Measurements from ENCODE around the gene ANO3. TPM values are rescaled to one million over a fixed set of nuclear protein-coding genes. Genes with fewer than 3 reads are reported as not detected.

Gene ANO3
- total and polyA plus RNA-seq, 2 experiments from 2014 or later, result not detected

GRCh38 chr11:26353010-26353409 lies 21.1 kb downstream of the ANO3 start (continued):
- TF ChIP-seq, protein P1, sequence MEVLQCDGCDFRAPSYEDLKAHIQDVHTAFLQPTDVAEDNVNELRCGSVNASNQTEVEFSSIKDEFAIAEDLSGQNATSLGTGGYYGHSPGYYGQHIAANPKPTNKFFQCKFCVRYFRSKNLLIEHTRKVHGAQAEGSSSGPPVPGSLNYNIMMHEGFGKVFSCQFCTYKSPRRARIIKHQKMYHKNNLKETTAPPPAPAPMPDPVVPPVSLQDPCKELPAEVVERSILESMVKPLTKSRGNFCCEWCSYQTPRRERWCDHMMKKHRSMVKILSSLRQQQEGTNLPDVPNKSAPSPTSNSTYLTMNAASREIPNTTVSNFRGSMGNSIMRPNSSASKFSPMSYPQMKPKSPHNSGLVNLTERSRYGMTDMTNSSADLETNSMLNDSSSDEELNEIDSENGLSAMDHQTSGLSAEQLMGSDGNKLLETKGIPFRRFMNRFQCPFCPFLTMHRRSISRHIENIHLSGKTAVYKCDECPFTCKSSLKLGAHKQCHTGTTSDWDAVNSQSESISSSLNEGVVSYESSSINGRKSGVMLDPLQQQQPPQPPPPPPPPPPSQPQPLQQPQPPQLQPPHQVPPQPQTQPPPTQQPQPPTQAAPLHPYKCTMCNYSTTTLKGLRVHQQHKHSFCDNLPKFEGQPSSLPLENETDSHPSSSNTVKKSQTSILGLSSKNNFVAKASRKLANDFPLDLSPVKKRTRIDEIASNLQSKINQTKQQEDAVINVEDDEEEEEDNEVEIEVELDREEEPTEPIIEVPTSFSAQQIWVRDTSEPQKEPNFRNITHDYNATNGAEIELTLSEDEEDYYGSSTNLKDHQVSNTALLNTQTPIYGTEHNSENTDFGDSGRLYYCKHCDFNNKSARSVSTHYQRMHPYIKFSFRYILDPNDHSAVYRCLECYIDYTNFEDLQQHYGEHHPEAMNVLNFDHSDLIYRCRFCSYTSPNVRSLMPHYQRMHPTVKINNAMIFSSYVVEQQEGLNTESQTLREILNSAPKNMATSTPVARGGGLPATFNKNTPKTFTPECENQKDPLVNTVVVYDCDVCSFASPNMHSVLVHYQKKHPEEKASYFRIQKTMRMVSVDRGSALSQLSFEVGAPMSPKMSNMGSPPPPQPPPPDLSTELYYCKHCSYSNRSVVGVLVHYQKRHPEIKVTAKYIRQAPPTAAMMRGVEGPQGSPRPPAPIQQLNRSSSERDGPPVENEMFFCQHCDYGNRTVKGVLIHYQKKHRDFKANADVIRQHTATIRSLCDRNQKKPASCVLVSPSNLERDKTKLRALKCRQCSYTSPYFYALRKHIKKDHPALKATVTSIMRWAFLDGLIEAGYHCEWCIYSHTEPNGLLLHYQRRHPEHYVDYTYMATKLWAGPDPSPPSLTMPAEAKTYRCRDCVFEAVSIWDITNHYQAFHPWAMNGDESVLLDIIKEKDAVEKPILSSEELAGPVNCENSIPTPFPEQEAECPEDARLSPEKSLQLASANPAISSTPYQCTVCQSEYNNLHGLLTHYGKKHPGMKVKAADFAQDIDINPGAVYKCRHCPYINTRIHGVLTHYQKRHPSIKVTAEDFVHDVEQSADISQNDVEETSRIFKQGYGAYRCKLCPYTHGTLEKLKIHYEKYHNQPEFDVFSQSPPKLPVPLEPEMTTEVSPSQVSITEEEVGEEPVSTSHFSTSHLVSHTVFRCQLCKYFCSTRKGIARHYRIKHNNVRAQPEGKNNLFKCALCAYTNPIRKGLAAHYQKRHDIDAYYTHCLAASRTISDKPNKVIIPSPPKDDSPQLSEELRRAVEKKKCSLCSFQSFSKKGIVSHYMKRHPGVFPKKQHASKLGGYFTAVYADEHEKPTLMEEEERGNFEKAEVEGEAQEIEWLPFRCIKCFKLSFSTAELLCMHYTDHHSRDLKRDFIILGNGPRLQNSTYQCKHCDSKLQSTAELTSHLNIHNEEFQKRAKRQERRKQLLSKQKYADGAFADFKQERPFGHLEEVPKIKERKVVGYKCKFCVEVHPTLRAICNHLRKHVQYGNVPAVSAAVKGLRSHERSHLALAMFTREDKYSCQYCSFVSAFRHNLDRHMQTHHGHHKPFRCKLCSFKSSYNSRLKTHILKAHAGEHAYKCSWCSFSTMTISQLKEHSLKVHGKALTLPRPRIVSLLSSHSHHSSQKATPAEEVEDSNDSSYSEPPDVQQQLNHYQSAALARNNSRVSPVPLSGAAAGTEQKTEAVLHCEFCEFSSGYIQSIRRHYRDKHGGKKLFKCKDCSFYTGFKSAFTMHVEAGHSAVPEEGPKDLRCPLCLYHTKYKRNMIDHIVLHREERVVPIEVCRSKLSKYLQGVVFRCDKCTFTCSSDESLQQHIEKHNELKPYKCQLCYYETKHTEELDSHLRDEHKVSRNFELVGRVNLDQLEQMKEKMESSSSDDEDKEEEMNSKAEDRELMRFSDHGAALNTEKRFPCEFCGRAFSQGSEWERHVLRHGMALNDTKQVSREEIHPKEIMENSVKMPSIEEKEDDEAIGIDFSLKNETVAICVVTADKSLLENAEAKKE (CRISPR knock-in tag; IDR thresholded peaks at IDR 0.05), result no peak
- TF ChIP-seq JUNB (IDR thresholded peaks at IDR 0.05; ENCODE audit: unreplicated experiment) (no peak), EZH2phosphoT487 (IDR thresholded peaks at IDR 0.05; ENCODE audit: unreplicated experiment) (no peak), ZNF331 (CRISPR knock-in tag; IDR thresholded peaks at IDR 0.05; ENCODE audit: low read depth) (no peak)

DNA sequence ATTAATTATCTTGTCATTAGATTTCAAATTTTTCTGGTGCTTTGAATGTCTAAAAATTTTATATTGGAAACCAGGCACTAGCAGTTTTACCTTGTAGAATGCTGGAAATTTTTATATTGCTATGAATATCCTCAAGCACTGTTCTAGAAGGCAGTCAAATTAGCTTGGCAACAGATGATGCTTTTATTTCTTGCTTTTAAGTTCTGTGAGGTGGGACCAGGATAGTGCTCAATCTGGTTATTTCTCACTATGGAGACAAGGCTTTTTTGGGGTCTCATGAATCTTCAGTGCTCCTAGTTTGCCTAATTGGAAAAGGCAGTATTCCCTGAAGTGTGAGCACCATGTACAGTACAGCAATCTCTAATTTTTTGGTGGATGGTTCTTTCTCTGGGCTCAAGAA lies 27.1 kb downstream of the ANO3 start:
- Histone ChIP-seq H3K27me3 (ENCODE audit: insufficient read depth) (no peaks in the 10 kb centered on the region), H3K4me2 (no peak overlapping the region), H3K36me3 (ENCODE audit: insufficient read depth) (no peaks in the 10 kb centered on the region), H3K4me3 (no peak overlapping the region), H4K20me1 (replicated peaks; ENCODE audit: insufficient read depth) (no peaks in the 10 kb centered on the region), H3K9me2 (ENCODE audit: insufficient read depth) (no peaks in the 10 kb centered on the region), H3K27ac (ENCODE audit: low read depth) (no peak overlapping the region), H3K4me1 (ENCODE audit: insufficient read depth) (no peaks in the 10 kb centered on the region), H3K79me2 (replicated peaks; ENCODE audit: insufficient read depth) (no peaks in the 10 kb centered on the region), H3F3A (replicated peaks; ENCODE audit: low read depth) (no peaks in the 10 kb centered on the region), H2AFZ (no peak overlapping the region)
- H3K36me3 Mint-ChIP-seq (ENCODE audit: low read depth), result no peaks in the 10 kb centered on the region
- no peak for TF ChIP-seq ZNF331 (CRISPR knock-in tag; IDR thresholded peaks at IDR 0.05; ENCODE audit: low read depth)
- no peak for TF ChIP-seq EZH2phosphoT487 (IDR thresholded peaks at IDR 0.05; ENCODE audit: unreplicated experiment)
- no peak for TF ChIP-seq STAT1 (IDR thresholded peaks at IDR 0.05; ENCODE audit: unreplicated experiment)
- no peak for TF ChIP-seq ZNF114 (CRISPR knock-in tag; IDR thresholded peaks at IDR 0.05)
- TF ChIP-seq CREB1 (CRISPR knock-in tag; IDR thresholded peaks at IDR 0.05; ENCODE audit: low read depth), result no peak
- TF ChIP-seq ETS1 (IDR thresholded peaks at IDR 0.05), result no peak
- H3K27ac Mint-ChIP-seq, result no peak overlapping the region
- no peaks in the 10 kb centered on the region for H3K27me3 Mint-ChIP-seq (ENCODE audit: insufficient read depth, low read depth, poor library complexity)
- ATAC-seq (no peak), DNase-seq (ENCODE audit: low spot score) (no peak)
- peaks cover 8% of the 10 kb centered on the region; the same call in 2 of the 3 replicates for H3K9me3 Mint-ChIP-seq
- no peaks in the 10 kb centered on the region for H3K4me1 Mint-ChIP-seq
- H3K4me3 Mint-ChIP-seq, result no peak overlapping the region

Measured in GM23338 (cell line).